ENCODE data around the gene PLCB4.

- TF ChIP-seq TAF1 (IDR thresholded peaks at IDR 0.05; ENCODE audit: borderline replicate concordance, low read depth, low read length) (no peak), POLR2A (IDR thresholded peaks at IDR 0.05; ENCODE audit: low read depth, low read length) (no peak)
Measured at GRCh38 chr20:9233804-9234203, 164.9 kb downstream of the PLCB4 start.
